Measurements from ENCODE around the gene C6. TPM values are rescaled to one million over a fixed set of nuclear protein-coding genes. Genes with fewer than 3 reads are reported as not detected.

The C6 gene
- total and polyA plus RNA-seq, 4 donors, result 125 to 916 (median 269) TPM

DNA sequence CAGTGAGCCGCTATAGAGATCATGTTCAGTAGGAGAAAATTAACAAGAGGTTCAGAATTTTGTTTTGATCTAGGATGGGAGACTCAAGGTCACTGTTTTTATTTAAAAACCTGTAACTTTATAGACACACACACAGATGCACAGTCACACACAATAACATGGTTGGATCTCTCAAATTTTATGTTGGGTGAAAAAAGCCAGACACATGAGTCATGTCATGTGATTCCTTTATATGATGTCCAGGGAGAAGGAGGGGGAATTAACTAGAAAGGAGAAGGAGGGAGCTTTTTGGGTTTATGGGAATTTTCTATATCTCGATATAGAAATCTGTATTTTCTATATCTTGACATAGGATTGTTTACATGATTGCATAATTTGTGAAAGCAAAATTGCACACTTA is 17.1 kb downstream of the C6 start (continued):
- TF ChIP-seq, protein P1, sequence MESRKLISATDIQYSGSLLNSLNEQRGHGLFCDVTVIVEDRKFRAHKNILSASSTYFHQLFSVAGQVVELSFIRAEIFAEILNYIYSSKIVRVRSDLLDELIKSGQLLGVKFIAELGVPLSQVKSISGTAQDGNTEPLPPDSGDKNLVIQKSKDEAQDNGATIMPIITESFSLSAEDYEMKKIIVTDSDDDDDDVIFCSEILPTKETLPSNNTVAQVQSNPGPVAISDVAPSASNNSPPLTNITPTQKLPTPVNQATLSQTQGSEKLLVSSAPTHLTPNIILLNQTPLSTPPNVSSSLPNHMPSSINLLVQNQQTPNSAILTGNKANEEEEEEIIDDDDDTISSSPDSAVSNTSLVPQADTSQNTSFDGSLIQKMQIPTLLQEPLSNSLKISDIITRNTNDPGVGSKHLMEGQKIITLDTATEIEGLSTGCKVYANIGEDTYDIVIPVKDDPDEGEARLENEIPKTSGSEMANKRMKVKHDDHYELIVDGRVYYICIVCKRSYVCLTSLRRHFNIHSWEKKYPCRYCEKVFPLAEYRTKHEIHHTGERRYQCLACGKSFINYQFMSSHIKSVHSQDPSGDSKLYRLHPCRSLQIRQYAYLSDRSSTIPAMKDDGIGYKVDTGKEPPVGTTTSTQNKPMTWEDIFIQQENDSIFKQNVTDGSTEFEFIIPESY (IDR thresholded peaks at IDR 0.05), result no peak
- TF ChIP-seq EGR1 (IDR thresholded peaks at IDR 0.05; ENCODE audit: low read depth in 2 of 2) (no peak), JUND (IDR thresholded peaks at IDR 0.05) (no peak), YY1 (IDR thresholded peaks at IDR 0.05) (no peak)

DNA sequence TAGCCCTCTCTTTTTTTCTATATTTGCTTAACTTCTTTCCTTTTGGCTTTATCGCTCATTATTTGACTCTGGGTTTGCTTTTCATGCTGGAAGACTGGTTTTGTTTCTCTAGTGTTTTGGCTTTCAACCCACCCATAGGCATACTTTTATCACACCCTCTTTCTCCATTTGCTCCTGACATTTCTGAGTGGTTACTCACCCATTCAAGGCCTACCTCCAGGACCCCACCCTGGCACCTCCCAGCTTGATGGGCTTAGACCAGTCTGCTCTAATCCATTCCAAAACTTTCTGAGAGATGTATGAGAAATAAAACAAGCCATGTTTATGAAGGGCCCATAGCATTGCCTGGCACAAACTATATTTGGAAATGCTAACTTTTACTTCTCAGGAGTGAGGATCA is 18.1 kb downstream of the C6 start:
- DNase-seq (ENCODE audit: low spot score), result no peak
- Histone ChIP-seq H3K4me1 (ENCODE audit: control insufficient read depth in 4 of 4, insufficient read depth in 4 of 4, low read length in 3 of 4) (peaks cover 8 to 42% (median 28%) of the 10 kb centered on the region in 4 donors), H3K9ac (ENCODE audit: low read depth in 1 of 2, low read length in 2 of 2) (no peak overlapping the region), H3K4me3 (ENCODE audit: low read depth in 1 of 3, low read length in 3 of 3) (no peak overlapping the region), H3K36me3 (ENCODE audit: control insufficient read depth in 4 of 4, insufficient read depth in 3 of 4, low read depth in 1 of 4, low read length in 3 of 4) (peaks cover 6 to 40% (median 26%) of the 10 kb centered on the region in 4 donors), H3K9me3 (ENCODE audit: control insufficient read depth in 4 of 4, low read length in 3 of 4) (no peaks in the 10 kb centered on the region), H3K27me3 (ENCODE audit: control insufficient read depth in 4 of 4, insufficient read depth in 4 of 4, low read length in 3 of 4) (no peaks in the 10 kb centered on the region), H3K27ac (ENCODE audit: low read depth in 1 of 2, low read length in 2 of 2) (peak overlapping the region; percentile 55 to 73)
- WGBS, result 32% methylated on average over 1 of the region's 1 CpG
- no peak for TF ChIP-seq RXRA (IDR thresholded peaks at IDR 0.05)
- TF ChIP-seq FOXA2 (IDR thresholded peaks at IDR 0.05), result no peak
- no peak for TF ChIP-seq GABPA (IDR thresholded peaks at IDR 0.05 in 1 of 2, conservative IDR thresholded peaks at IDR 0.05 in 1 of 2)
- TF ChIP-seq HNF4A (conservative IDR thresholded peaks at IDR 0.05), result no peak
- no peak for TF ChIP-seq SP1 (IDR thresholded peaks at IDR 0.05)
- TF ChIP-seq, protein P2, sequence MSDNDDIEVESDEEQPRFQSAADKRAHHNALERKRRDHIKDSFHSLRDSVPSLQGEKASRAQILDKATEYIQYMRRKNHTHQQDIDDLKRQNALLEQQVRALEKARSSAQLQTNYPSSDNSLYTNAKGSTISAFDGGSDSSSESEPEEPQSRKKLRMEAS (IDR thresholded peaks at IDR 0.05), result no peak
- TF ChIP-seq FOXA1 (IDR thresholded peaks at IDR 0.05), result no peak
- TF ChIP-seq HNF4G (IDR thresholded peaks at IDR 0.05), result no peak
- TF ChIP-seq, protein P3, sequence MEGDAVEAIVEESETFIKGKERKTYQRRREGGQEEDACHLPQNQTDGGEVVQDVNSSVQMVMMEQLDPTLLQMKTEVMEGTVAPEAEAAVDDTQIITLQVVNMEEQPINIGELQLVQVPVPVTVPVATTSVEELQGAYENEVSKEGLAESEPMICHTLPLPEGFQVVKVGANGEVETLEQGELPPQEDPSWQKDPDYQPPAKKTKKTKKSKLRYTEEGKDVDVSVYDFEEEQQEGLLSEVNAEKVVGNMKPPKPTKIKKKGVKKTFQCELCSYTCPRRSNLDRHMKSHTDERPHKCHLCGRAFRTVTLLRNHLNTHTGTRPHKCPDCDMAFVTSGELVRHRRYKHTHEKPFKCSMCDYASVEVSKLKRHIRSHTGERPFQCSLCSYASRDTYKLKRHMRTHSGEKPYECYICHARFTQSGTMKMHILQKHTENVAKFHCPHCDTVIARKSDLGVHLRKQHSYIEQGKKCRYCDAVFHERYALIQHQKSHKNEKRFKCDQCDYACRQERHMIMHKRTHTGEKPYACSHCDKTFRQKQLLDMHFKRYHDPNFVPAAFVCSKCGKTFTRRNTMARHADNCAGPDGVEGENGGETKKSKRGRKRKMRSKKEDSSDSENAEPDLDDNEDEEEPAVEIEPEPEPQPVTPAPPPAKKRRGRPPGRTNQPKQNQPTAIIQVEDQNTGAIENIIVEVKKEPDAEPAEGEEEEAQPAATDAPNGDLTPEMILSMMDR (IDR thresholded peaks at IDR 0.05; ENCODE audit: low read depth, low read length, missing input control), result no peak
- no peak for TF ChIP-seq RAD21 (IDR thresholded peaks at IDR 0.05)
- TF ChIP-seq, protein P4, sequence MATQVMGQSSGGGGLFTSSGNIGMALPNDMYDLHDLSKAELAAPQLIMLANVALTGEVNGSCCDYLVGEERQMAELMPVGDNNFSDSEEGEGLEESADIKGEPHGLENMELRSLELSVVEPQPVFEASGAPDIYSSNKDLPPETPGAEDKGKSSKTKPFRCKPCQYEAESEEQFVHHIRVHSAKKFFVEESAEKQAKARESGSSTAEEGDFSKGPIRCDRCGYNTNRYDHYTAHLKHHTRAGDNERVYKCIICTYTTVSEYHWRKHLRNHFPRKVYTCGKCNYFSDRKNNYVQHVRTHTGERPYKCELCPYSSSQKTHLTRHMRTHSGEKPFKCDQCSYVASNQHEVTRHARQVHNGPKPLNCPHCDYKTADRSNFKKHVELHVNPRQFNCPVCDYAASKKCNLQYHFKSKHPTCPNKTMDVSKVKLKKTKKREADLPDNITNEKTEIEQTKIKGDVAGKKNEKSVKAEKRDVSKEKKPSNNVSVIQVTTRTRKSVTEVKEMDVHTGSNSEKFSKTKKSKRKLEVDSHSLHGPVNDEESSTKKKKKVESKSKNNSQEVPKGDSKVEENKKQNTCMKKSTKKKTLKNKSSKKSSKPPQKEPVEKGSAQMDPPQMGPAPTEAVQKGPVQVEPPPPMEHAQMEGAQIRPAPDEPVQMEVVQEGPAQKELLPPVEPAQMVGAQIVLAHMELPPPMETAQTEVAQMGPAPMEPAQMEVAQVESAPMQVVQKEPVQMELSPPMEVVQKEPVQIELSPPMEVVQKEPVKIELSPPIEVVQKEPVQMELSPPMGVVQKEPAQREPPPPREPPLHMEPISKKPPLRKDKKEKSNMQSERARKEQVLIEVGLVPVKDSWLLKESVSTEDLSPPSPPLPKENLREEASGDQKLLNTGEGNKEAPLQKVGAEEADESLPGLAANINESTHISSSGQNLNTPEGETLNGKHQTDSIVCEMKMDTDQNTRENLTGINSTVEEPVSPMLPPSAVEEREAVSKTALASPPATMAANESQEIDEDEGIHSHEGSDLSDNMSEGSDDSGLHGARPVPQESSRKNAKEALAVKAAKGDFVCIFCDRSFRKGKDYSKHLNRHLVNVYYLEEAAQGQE (IDR thresholded peaks at IDR 0.05), result no peak
- no peak for TF ChIP-seq YY1 (IDR thresholded peaks at IDR 0.05)
- TF ChIP-seq EGR1 (IDR thresholded peaks at IDR 0.05; ENCODE audit: low read depth in 2 of 2), result no peak
- TF ChIP-seq, protein P5, sequence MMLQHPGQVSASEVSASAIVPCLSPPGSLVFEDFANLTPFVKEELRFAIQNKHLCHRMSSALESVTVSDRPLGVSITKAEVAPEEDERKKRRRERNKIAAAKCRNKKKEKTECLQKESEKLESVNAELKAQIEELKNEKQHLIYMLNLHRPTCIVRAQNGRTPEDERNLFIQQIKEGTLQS (IDR thresholded peaks at IDR 0.05), result no peak
- TF ChIP-seq, protein P1 (IDR thresholded peaks at IDR 0.05), result no peak
- no peak for TF ChIP-seq TAF1 (conservative IDR thresholded peaks at IDR 0.05)
